ENCODE measurements around the gene ITCH.

Gene ITCH

GRCh38 chr20:34552569-34552968 is 189.5 kb downstream of the ITCH start:
- no peak for DNase-seq (ENCODE audit: low read depth in 3 of 3)

- no peak for DNase-seq (ENCODE audit: low read depth in 3 of 3)
These were observed 190.3 kb downstream of the ITCH start for GRCh38 chr20:34553366-34553867.

- DNase-seq (ENCODE audit: low read depth in 3 of 3): no peak
These were observed 194.9 kb downstream of the ITCH start for GRCh38 chr20:34557936-34558319.

GRCh38 chr20:34558320-34559218 is 195.5 kb downstream of the ITCH start, which contains the start of gene MAP1LC3A:
TSS of gene MAP1LC3A (plus strand) at chr20:34558718. CDS start at chr20:34558869, 151 bp downstream.
- DNase-seq (ENCODE audit: low read depth in 3 of 3): peak; percentile 85 to 89 (median 87)

- DNase-seq (ENCODE audit: low read depth in 3 of 3): no peak
These were observed 196.5 kb downstream of the ITCH start for GRCh38 chr20:34559311-34560140.

GRCh38 chr20:34560141-34560523 is 197.1 kb downstream of the ITCH start:
- DNase-seq (ENCODE audit: low read depth in 3 of 3): no peak

- DNase-seq (ENCODE audit: low read depth in 3 of 3): no peak
These were observed 197.5 kb downstream of the ITCH start for GRCh38 chr20:34560614-34561013.

Measured in stimulated activated CD4-positive, alpha-beta T cell treated with anti-CD3 and anti-CD28 coated beads, TNF-alpha, amount 100 ng/mL, for 4 hours (primary cell).